SK-N-SH treated with all-trans-retinoic acid at 6 μM for 48 hours (cell line): ENCODE data around the gene C20orf141.

Experiments used
- ATAC-seq: fragments of 200-7000 bp; cut with Tn5 transposase; 3 replicates; pipeline ENCODE4 v1.9.1; 2020; ENCODE audit warnings: mild to moderate bottlenecking, moderate library complexity
- BACH2 ChIP-seq: fragments of 250-450 bp; sonication (Bioruptor Pico); IDR thresholded peaks from 2 replicates; pipeline ENCODE4 v1.9.0; 2021; ENCODE audit warnings: mild to moderate bottlenecking, borderline replicate concordance
- CREB5 ChIP-seq: fragments of 250-450 bp; sonication (Bioruptor Pico); IDR thresholded peaks from 2 replicates; pipeline ENCODE4 v1.5.1; 2020; ENCODE audit warnings: low read depth, mild to moderate bottlenecking, moderate library complexity
- CSRNP3 ChIP-seq: fragments of 250-450 bp; sonication (Bioruptor Pico); IDR thresholded peaks from 2 replicates; pipeline ENCODE4 v1.5.1; 2021; ENCODE audit warnings: mild to moderate bottlenecking, moderate library complexity
- ISL1 ChIP-seq: fragments of 250-450 bp; sonication (Bioruptor Pico); IDR thresholded peaks from 2 replicates; pipeline ENCODE4 v2.1.2; 2022; ENCODE audit warnings: mild to moderate bottlenecking, moderate library complexity
- OSR1 ChIP-seq: fragments of 250-450 bp; sonication (Bioruptor Pico); IDR thresholded peaks from 2 replicates; pipeline ENCODE4 v1.8.0; 2022; ENCODE audit warnings: moderate library complexity, mild to moderate bottlenecking, inconsistent platforms
- POU6F1 ChIP-seq: fragments of 250-450 bp; sonication (Bioruptor Pico); IDR thresholded peaks from 2 replicates; pipeline ENCODE4 v1.8.0; 2021; ENCODE audit warnings: low read depth, mild to moderate bottlenecking, moderate library complexity, borderline replicate concordance
- PPARA ChIP-seq: fragments of 250-450 bp; sonication (Bioruptor Pico); IDR thresholded peaks from 2 replicates; pipeline ENCODE4 v1.5.0; 2020; ENCODE audit warnings: mild to moderate bottlenecking, borderline replicate concordance
- TOX ChIP-seq: fragments of 250-450 bp; sonication (Bioruptor Pico); IDR thresholded peaks from 2 replicates; pipeline ENCODE4 v1.8.0; 2021; ENCODE audit warnings: mild to moderate bottlenecking, moderate library complexity, borderline replicate concordance
- ZFP3 ChIP-seq: fragments of 250-450 bp; sonication (Bioruptor Pico); IDR thresholded peaks from 2 replicates; pipeline ENCODE4 v1.5.0; 2020; ENCODE audit warnings: mild to moderate bottlenecking, moderate library complexity
- ZFP30 ChIP-seq: fragments of 450-650 bp; formaldehyde crosslinking; IDR thresholded peaks from 2 replicates; pipeline ENCODE4 v1.5.0; 2022; ENCODE audit warnings: mild to moderate bottlenecking, moderate library complexity
- ZNF565 ChIP-seq: fragments of 450-650 bp; formaldehyde crosslinking; conservative IDR thresholded peaks from 2 replicates; pipeline ENCODE4 v1.5.0; 2020; ENCODE audit warnings: low read depth, mild to moderate bottlenecking, moderate library complexity
- ZNF70 ChIP-seq: fragments of 450-650 bp; formaldehyde crosslinking; IDR thresholded peaks from 2 replicates; pipeline ENCODE4 v1.5.0; 2020; ENCODE audit warnings: mild to moderate bottlenecking, moderate library complexity
- ZNF8 ChIP-seq: fragments of 450-650 bp; formaldehyde crosslinking; IDR thresholded peaks from 2 replicates; pipeline ENCODE4 v1.5.0; 2020; ENCODE audit warnings: mild to moderate bottlenecking, moderate library complexity

Gene C20orf141

GRCh38 chr20:2865101-2865500 is 50.3 kb downstream of the C20orf141 start:
- no peak for ATAC-seq
- TF ChIP-seq OSR1 (CRISPR knock-in tag), result no peak
- no peak for TF ChIP-seq ZNF565 (CRISPR knock-in tag)
- no peak for TF ChIP-seq CSRNP3 (CRISPR knock-in tag)
- no peak for TF ChIP-seq ISL1 (CRISPR knock-in tag)
- no peak for TF ChIP-seq ZNF70 (CRISPR knock-in tag)
- no peak for TF ChIP-seq ZFP3 (CRISPR knock-in tag)
- no peak for TF ChIP-seq PPARA (CRISPR knock-in tag)
- TF ChIP-seq ZFP30 (CRISPR knock-in tag), result no peak
- no peak for TF ChIP-seq POU6F1 (CRISPR knock-in tag)
- TF ChIP-seq BACH2, result no peak
- TF ChIP-seq CREB5 (CRISPR knock-in tag), result no peak
- no peak for TF ChIP-seq TOX (CRISPR knock-in tag)
- no peak for TF ChIP-seq ZNF8 (CRISPR knock-in tag)
